ENCODE measurements around the gene MAP4K5.

DNA sequence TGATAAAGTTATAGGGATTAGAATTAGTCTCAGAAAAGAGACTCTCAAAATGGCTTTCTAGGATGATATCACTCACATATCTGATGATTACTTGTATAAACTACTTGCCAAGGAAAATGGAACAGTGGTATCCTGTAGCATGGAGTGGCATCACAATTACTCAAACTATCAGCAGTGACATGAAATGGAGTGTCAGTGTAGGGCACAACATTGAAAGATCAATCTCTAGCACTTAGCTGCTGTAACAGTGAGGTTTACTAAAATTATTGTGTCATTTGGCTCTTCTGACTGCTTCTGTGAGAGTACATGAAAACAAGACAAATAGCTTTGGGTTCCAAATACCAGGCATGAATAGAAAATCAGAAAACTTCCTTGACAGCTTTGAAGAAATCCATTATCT lies 6.7 kb upstream of the MAP4K5 start:
- TF ChIP-seq EZH2phosphoT487 (IDR thresholded peaks at IDR 0.05; ENCODE audit: insufficient read depth, low read depth) (no peak), EZH2 (IDR thresholded peaks at IDR 0.05; ENCODE audit: insufficient read depth, poor library complexity, severe bottlenecking) (no peak)

Data from GM23248 (cell line).